ENCODE data around the gene LIF. TPM values are rescaled to one million over a fixed set of nuclear protein-coding genes. Genes with fewer than 3 reads are reported as not detected.

LIF gene
- total RNA-seq, 6 donors from 2014 or later, result 0.89 to 16.9 (median 3.8) TPM

DNA sequence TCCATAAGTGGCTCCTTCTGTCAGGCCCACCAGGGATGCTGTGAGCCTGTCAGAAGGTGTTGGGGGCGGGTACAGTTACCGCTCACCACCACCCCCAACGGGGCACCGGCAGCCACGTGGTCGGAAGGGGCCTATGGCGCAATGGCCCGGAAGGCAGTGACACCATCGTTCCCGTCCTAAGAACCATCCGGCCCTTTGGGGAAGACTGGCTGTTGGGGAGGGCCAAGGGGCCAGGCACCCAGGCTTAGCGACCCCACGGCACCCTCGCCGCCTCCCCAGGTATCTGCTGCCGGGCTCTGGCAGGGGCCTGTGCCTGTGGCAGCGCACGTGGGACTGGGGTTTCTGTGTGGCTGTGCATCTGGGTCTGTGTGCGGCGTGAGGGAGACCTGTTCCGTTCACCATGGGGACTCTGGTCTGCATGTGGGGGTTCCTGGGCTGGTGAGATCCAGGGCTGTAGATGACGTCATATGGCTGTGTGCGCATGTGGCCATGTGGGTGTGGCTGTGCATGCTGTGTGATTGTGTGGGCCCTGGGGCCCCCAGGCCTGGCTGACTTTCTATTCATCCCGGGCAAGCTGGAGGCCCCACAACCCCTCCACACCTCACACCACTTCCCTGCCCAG is 19.4 kb upstream of the LIF start:
- WGBS, 2 donors, result 55 to 70% methylated on average over 7 to 13 of the region's 24 CpGs
- no peaks in the 10 kb centered on the region for H3K36me3 ChIP-seq
- no peaks in the 10 kb centered on the region for H3K27me3 ChIP-seq
- peaks cover 3 to 18% (median 9%) of the 10 kb centered on the region in 4 donors for H3K4me1 ChIP-seq
- TF ChIP-seq EP300 (IDR thresholded peaks at IDR 0.05), result peak in 1 of 4 donors; percentile 14
- no peak for TF ChIP-seq CTCF (IDR thresholded peaks at IDR 0.05)
- peak; percentile 21 to 84 (median 45) for TF ChIP-seq POLR2A (IDR thresholded peaks at IDR 0.05)
- TF ChIP-seq POLR2AphosphoS5 (IDR thresholded peaks at IDR 0.05), result peak; percentile 82 to 90
- H3K9me3 ChIP-seq, result no peaks in the 10 kb centered on the region
- H3K27ac ChIP-seq, result peak overlapping the region; percentile 82 to 95 (median 88)
- H3K4me3 ChIP-seq, result peak overlapping the region in 3 of 4 donors; percentile 33 to 52 (median 35)
- DNase-seq, result peak; percentile 79 to 92
- peak; percentile 47 to 63 for ATAC-seq (ENCODE audit: low FRiP score in 2 of 2)

GRCh38 chr22:30265131-30265720 is 18.7 kb upstream of the LIF start:
- DNase-seq, result no peak
- no peak for TF ChIP-seq EP300 (IDR thresholded peaks at IDR 0.05)
- Histone ChIP-seq H3K4me1 (peaks cover 3 to 18% (median 9%) of the 10 kb centered on the region in 4 donors), H3K27me3 (no peaks in the 10 kb centered on the region), H3K4me3 (peak overlapping the region in 3 of 4 donors; percentile 33 to 52 (median 35)), H3K27ac (peak overlapping the region; percentile 82 to 95 (median 88)), H3K36me3 (no peaks in the 10 kb centered on the region), H3K9me3 (no peaks in the 10 kb centered on the region)
- 67 to 85% methylated on average over 2 to 9 of the region's 9 CpGs for WGBS, 2 donors
- no peak for ATAC-seq (ENCODE audit: low FRiP score in 2 of 2)

- Histone ChIP-seq H3K36me3 (no peaks in the 10 kb centered on the region), H3K9me3 (no peaks in the 10 kb centered on the region), H3K4me1 (peaks cover 3 to 18% (median 9%) of the 10 kb centered on the region in 4 donors), H3K27ac (peak overlapping the region in 2 of 4 donors; percentile 56 to 72), H3K4me3 (no peak overlapping the region), H3K27me3 (no peaks in the 10 kb centered on the region)
- WGBS, 2 donors, result 94 to 100% methylated on average over 1 to 16 of the region's 17 CpGs
- ATAC-seq (ENCODE audit: low FRiP score in 2 of 2) (no peak), DNase-seq (no peak)
- no peak for TF ChIP-seq EP300 (IDR thresholded peaks at IDR 0.05)
- no peak for TF ChIP-seq POLR2A (IDR thresholded peaks at IDR 0.05)
- no peak for TF ChIP-seq CTCF (IDR thresholded peaks at IDR 0.05)
- no peak for TF ChIP-seq POLR2AphosphoS5 (IDR thresholded peaks at IDR 0.05)
These were observed 17.3 kb upstream of the LIF start for GRCh38 chr22:30263883-30264282.

- Histone ChIP-seq H3K4me3 (peak overlapping the region; percentile 3 to 31 (median 24)), H3K27ac (peak overlapping the region in 3 of 4 donors; percentile 2 to 72 (median 56)), H3K4me1 (peaks cover 3 to 18% (median 9%) of the 10 kb centered on the region in 4 donors), H3K9me3 (no peaks in the 10 kb centered on the region), H3K36me3 (no peaks in the 10 kb centered on the region), H3K27me3 (no peaks in the 10 kb centered on the region)
- TF ChIP-seq POLR2AphosphoS5 (IDR thresholded peaks at IDR 0.05), result peak; percentile 56 to 61
- TF ChIP-seq CTCF (IDR thresholded peaks at IDR 0.05), result peak; percentile 92 to 99 (median 96)
- TF ChIP-seq POLR2A (IDR thresholded peaks at IDR 0.05), result peak in 1 of 4 donors; percentile 44
- TF ChIP-seq EP300 (IDR thresholded peaks at IDR 0.05), result no peak
- ATAC-seq (ENCODE audit: low FRiP score in 2 of 2), result peak in 1 of 2 donors; percentile 61
- peak in 1 of 2 donors; percentile 87 for DNase-seq
- 19 to 22% methylated on average over 22 to 24 of the region's 27 CpGs for WGBS, 2 donors
These were observed 16.6 kb upstream of the LIF start for GRCh38 chr22:30262917-30263741.

- H3K9me3 ChIP-seq, result no peaks in the 10 kb centered on the region
- peaks cover 3 to 18% (median 9%) of the 10 kb centered on the region in 4 donors for H3K4me1 ChIP-seq
- 90 to 92% methylated on average over 4 of the region's 4 CpGs for WGBS, 2 donors
- H3K27me3 ChIP-seq, result no peaks in the 10 kb centered on the region
- no peak overlapping the region for H3K27ac ChIP-seq
- no peak overlapping the region for H3K4me3 ChIP-seq
- no peak for TF ChIP-seq CTCF (IDR thresholded peaks at IDR 0.05)
- TF ChIP-seq EP300 (IDR thresholded peaks at IDR 0.05), result no peak
- no peak for TF ChIP-seq POLR2A (IDR thresholded peaks at IDR 0.05)
- TF ChIP-seq POLR2AphosphoS5 (IDR thresholded peaks at IDR 0.05), result no peak
- ATAC-seq (ENCODE audit: low FRiP score in 2 of 2) (no peak), DNase-seq (no peak)
- no peaks in the 10 kb centered on the region for H3K36me3 ChIP-seq
These were observed 15.6 kb upstream of the LIF start for GRCh38 chr22:30262112-30262511.

Data from upper lobe of left lung (tissue), 6 donors.